Measurements from ENCODE around the gene NXPH1. TPM values are rescaled to one million over a fixed set of nuclear protein-coding genes. Genes with fewer than 3 reads are reported as not detected.

Gene NXPH1
- total RNA-seq, 1 donor from 2014 or later = not detected

DNA sequence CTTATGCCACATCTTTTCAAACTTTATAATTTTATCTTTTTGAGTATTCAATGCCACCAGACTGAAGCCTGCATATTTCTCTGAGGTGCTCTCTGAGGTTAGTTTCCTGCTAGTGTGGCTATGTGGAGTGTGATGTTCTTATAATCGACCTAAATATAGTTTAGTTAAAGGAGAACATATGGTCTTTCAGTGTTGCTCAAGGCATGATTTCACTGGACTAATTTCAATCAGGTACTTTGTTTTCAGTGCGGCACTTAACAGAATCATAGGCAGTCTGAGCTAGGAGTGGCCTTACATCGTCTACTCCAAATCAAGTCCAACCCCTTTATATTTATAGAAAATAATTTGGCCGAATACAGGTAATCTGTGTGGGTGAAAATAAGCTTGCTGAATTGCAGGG is 134.2 kb downstream of the NXPH1 start:
- H3K4me3 Mint-ChIP-seq (ENCODE audit: unreplicated experiment) = no peak overlapping the region
- no peaks in the 10 kb centered on the region for H3K4me1 Mint-ChIP-seq (ENCODE audit: low read depth)
- H3K27ac Mint-ChIP-seq (ENCODE audit: unreplicated experiment) = no peak overlapping the region
- TF ChIP-seq, protein P1, sequence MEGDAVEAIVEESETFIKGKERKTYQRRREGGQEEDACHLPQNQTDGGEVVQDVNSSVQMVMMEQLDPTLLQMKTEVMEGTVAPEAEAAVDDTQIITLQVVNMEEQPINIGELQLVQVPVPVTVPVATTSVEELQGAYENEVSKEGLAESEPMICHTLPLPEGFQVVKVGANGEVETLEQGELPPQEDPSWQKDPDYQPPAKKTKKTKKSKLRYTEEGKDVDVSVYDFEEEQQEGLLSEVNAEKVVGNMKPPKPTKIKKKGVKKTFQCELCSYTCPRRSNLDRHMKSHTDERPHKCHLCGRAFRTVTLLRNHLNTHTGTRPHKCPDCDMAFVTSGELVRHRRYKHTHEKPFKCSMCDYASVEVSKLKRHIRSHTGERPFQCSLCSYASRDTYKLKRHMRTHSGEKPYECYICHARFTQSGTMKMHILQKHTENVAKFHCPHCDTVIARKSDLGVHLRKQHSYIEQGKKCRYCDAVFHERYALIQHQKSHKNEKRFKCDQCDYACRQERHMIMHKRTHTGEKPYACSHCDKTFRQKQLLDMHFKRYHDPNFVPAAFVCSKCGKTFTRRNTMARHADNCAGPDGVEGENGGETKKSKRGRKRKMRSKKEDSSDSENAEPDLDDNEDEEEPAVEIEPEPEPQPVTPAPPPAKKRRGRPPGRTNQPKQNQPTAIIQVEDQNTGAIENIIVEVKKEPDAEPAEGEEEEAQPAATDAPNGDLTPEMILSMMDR (IDR thresholded peaks at IDR 0.05) = no peak
- no peak for DNase-seq (ENCODE audit: low spot score)
- H3K27me3 Mint-ChIP-seq (ENCODE audit: low read depth) = peaks cover 5% of the 10 kb centered on the region
- no peaks in the 10 kb centered on the region for H3K9me3 Mint-ChIP-seq (ENCODE audit: low read depth)
- H3K36me3 Mint-ChIP-seq (ENCODE audit: low read depth) = no peaks in the 10 kb centered on the region

DNA sequence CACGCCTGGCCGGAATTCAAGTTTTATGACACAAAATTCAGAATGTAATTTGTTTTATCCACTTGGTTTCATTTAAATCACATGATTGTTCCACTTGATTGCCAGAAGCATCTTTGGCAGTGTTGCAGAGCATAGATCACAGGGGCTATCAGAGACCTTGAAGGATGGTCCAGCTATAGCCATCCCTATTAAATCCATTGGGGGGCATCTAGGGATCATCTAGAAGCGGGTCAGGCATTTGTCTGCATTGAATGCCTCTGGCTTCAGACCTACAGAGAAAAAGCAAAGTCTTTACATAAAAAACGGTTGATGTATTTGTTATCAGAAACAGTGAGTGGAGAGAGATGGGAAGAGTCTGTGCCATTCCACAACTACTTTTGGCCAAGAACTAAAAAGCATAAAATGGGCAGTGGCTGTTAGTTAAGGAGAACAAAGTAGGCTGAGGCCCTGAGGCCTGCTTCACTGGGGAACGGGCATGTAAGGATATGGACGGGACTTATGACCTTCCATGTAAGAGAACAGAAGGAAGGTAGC is 146.3 kb downstream of the NXPH1 start:
- H3K4me1 Mint-ChIP-seq (ENCODE audit: low read depth) = no peaks in the 10 kb centered on the region
- H3K4me3 Mint-ChIP-seq (ENCODE audit: unreplicated experiment) = no peak overlapping the region
- DNase-seq (ENCODE audit: low spot score) = no peak
- H3K27ac Mint-ChIP-seq (ENCODE audit: unreplicated experiment) = no peak overlapping the region
- H3K27me3 Mint-ChIP-seq (ENCODE audit: low read depth) = peaks cover 7% of the 10 kb centered on the region
- no peaks in the 10 kb centered on the region for H3K36me3 Mint-ChIP-seq (ENCODE audit: low read depth)
- no peaks in the 10 kb centered on the region for H3K9me3 Mint-ChIP-seq (ENCODE audit: low read depth)
- TF ChIP-seq, protein P1 (IDR thresholded peaks at IDR 0.05) = no peak

DNA sequence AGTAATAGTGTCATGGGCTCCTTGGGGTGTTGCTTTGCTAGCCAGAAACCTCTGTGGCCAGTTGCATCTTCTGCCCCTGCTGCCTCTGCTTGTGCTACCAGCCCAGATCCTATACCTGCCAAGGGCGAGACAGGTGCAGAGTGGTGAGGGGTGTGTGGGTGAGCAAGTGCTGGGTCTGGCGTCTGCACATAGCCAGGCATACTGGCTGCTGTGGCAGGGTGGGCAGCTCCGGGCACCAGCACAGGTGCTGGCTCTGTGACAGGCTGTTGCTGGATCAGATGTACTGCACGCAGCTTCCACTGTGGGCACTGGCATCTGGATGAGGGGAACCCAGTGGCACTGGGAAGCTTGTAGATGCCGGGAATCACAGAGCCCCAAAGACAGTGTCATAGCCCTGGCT is 148.4 kb downstream of the NXPH1 start:
- H3K4me1 Mint-ChIP-seq (ENCODE audit: low read depth) = no peaks in the 10 kb centered on the region
- no peak overlapping the region for H3K27ac Mint-ChIP-seq (ENCODE audit: unreplicated experiment)
- peaks cover 1% of the 10 kb centered on the region for H3K27me3 Mint-ChIP-seq (ENCODE audit: low read depth)
- DNase-seq (ENCODE audit: low spot score) = peak; percentile 77
- no peaks in the 10 kb centered on the region for H3K9me3 Mint-ChIP-seq (ENCODE audit: low read depth)
- no peaks in the 10 kb centered on the region for H3K36me3 Mint-ChIP-seq (ENCODE audit: low read depth)
- H3K4me3 Mint-ChIP-seq (ENCODE audit: unreplicated experiment) = no peak overlapping the region
- TF ChIP-seq, protein P1 (IDR thresholded peaks at IDR 0.05) = no peak

DNA sequence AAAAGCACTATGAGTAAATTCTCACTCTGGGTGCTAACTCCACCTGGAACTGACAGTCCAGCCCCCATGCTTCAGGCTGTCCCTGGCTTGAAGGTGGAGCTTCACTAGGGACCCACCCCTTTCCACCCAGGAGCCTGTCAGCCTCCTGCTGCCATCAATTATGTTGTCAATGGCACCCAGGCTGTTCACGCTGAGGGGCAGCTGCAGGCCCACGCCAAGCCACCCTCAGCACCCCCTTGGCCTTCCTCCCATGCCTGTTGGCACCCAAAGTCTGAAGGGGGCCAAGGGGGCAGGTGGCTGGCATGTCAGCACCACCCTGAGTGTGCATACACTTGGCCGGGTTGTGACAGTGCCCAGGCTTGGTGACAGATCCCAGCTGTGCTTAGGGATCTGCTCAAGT is 149.3 kb downstream of the NXPH1 start:
- H3K27ac Mint-ChIP-seq (ENCODE audit: unreplicated experiment) = no peak overlapping the region
- peaks cover 1% of the 10 kb centered on the region for H3K27me3 Mint-ChIP-seq (ENCODE audit: low read depth)
- H3K4me3 Mint-ChIP-seq (ENCODE audit: unreplicated experiment) = no peak overlapping the region
- H3K4me1 Mint-ChIP-seq (ENCODE audit: low read depth) = no peaks in the 10 kb centered on the region
- H3K9me3 Mint-ChIP-seq (ENCODE audit: low read depth) = no peaks in the 10 kb centered on the region
- peak; percentile 73 for DNase-seq (ENCODE audit: low spot score)
- no peaks in the 10 kb centered on the region for H3K36me3 Mint-ChIP-seq (ENCODE audit: low read depth)
- TF ChIP-seq, protein P1 (IDR thresholded peaks at IDR 0.05) = no peak

- Mint-ChIP-seq H3K9me3 (ENCODE audit: low read depth) (no peaks in the 10 kb centered on the region), H3K4me1 (ENCODE audit: low read depth) (no peaks in the 10 kb centered on the region), H3K27me3 (ENCODE audit: low read depth) (peaks cover 1% of the 10 kb centered on the region), H3K36me3 (ENCODE audit: low read depth) (no peaks in the 10 kb centered on the region), H3K4me3 (ENCODE audit: unreplicated experiment) (no peak overlapping the region), H3K27ac (ENCODE audit: unreplicated experiment) (no peak overlapping the region)
- DNase-seq (ENCODE audit: low spot score) = no peak
- TF ChIP-seq, protein P1 (IDR thresholded peaks at IDR 0.05) = no peak
Observed at GRCh38 chr7:8585591-8585990, 152.2 kb downstream of the NXPH1 start.

All from chondrocyte (in vitro differentiated cells).